Liver (tissue), 9 donors: ENCODE data around the gene LMAN2. TPM values are rescaled to one million over a fixed set of nuclear protein-coding genes. Genes with fewer than 3 reads are reported as not detected.
A peak's percentile ranks its signal among the peaks of the same experiment; 100 is the strongest.
"Not testable (repeated sequence)": the region's sequence is repeated elsewhere in the genome, so short reads cannot be mapped to it uniquely, and the experiment has no call there.

Experiments
- DNase-seq: peaks from one replicate; pipeline ENCODE4 v3.0.0-alpha.2; 2017; ENCODE audit warnings: low spot score
- H3K27ac ChIP-seq, 2 donors: one replicate each; pipeline ENCODE4 v1.7.0; 2013; ENCODE audit warnings: inconsistent platforms in 2 of 2, low read length in 2 of 2, control low read depth in 1 of 2, low read depth in 1 of 2, mild to moderate bottlenecking in 1 of 2
- H3K27me3 ChIP-seq, 4 donors: one replicate each; pipeline versions ENCODE4 v1.6.1 to v1.7.0; 2013; ENCODE audit warnings: low read length in 3 of 4, inconsistent platforms in 1 of 4, mild to moderate bottlenecking in 1 of 4, moderate library complexity in 1 of 4; ENCODE audit not compliant: control insufficient read depth in 4 of 4, insufficient read depth in 4 of 4
- H3K36me3 ChIP-seq, 4 donors: one replicate each; pipeline versions ENCODE4 v1.6.1 to v1.7.0; 2013; ENCODE audit warnings: low read length in 3 of 4, mild to moderate bottlenecking in 3 of 4, low read depth in 1 of 4, moderate library complexity in 1 of 4; ENCODE audit not compliant: control insufficient read depth in 4 of 4, insufficient read depth in 3 of 4
- H3K4me1 ChIP-seq, 4 donors: one replicate each; pipeline versions ENCODE4 v1.6.1 to v1.7.0; 2013; ENCODE audit warnings: low read length in 3 of 4, mild to moderate bottlenecking in 3 of 4, moderate library complexity in 1 of 4; ENCODE audit not compliant: control insufficient read depth in 4 of 4, insufficient read depth in 4 of 4
- H3K4me3 ChIP-seq, 3 donors: one replicate each; pipeline versions ENCODE4 v1.6.1 to v1.7.0; 2013; ENCODE audit warnings: low read length in 3 of 3, control low read depth in 1 of 3, low read depth in 1 of 3, mild to moderate bottlenecking in 1 of 3
- H3K9ac ChIP-seq, 2 donors: one replicate each; pipeline ENCODE4 v1.7.0; 2013; ENCODE audit warnings: low read length in 2 of 2, mild to moderate bottlenecking in 2 of 2, moderate library complexity in 2 of 2, control low read depth in 1 of 2, low read depth in 1 of 2
- H3K9me3 ChIP-seq, 4 donors: one replicate each; pipeline versions ENCODE4 v1.6.1 to v1.7.0; 2013; ENCODE audit warnings: low read length in 3 of 4; ENCODE audit not compliant: control insufficient read depth in 4 of 4
- ATF3 ChIP-seq: IDR thresholded peaks from 2 replicates; pipeline ENCODE4 v1.6.1; 2016; ENCODE audit warnings: antibody characterized with exemption
- CTCF ChIP-seq: fragments of 150-350 bp; IDR thresholded peaks from 2 replicates; pipeline ENCODE4 v1.5.1; 2017; ENCODE audit warnings: improper control_type of control experiment, low read depth, low read length; ENCODE audit not compliant: missing input control
- EGR1 ChIP-seq, 2 donors: IDR thresholded peaks; 2 replicates each; pipeline ENCODE4 v1.6.1; 2016 to 2018; ENCODE audit warnings: antibody characterized with exemption in 2 of 2, low read depth in 2 of 2
- FOXA1 ChIP-seq: IDR thresholded peaks from 2 replicates; pipeline ENCODE4 v1.6.1; 2016; ENCODE audit warnings: antibody characterized with exemption
- FOXA2 ChIP-seq: IDR thresholded peaks from 2 replicates; pipeline ENCODE4 v1.6.1; 2016; ENCODE audit warnings: antibody characterized with exemption
- GABPA ChIP-seq, 2 donors: IDR thresholded peaks in 1 of 2; conservative IDR thresholded peaks in 1 of 2; 2 replicates each; pipeline ENCODE4 v1.6.1; 2016; ENCODE audit warnings: antibody characterized with exemption in 2 of 2, mild to moderate bottlenecking in 1 of 2, moderate library complexity in 1 of 2
- HNF4A ChIP-seq, 2 donors: conservative IDR thresholded peaks; 2 replicates each; pipeline ENCODE4 v1.6.1; 2016; ENCODE audit warnings: antibody characterized with exemption in 2 of 2, mild to moderate bottlenecking in 2 of 2
- HNF4G ChIP-seq: IDR thresholded peaks from 2 replicates; pipeline ENCODE4 v1.6.1; 2016; ENCODE audit warnings: antibody characterized with exemption
- JUND ChIP-seq, 2 donors: IDR thresholded peaks; 2 replicates each; pipeline ENCODE4 v1.6.1; 2016; ENCODE audit warnings: antibody characterized with exemption in 2 of 2
- MAX ChIP-seq: IDR thresholded peaks from 2 replicates; pipeline ENCODE4 v1.6.1; 2016; ENCODE audit warnings: antibody characterized with exemption
- NR2F2 ChIP-seq: IDR thresholded peaks from 2 replicates; pipeline ENCODE4 v1.6.1; 2016; ENCODE audit warnings: antibody characterized with exemption
- RAD21 ChIP-seq, 2 donors: IDR thresholded peaks; 2 replicates each; pipeline ENCODE4 v1.6.1; 2016; ENCODE audit warnings: antibody characterized with exemption in 2 of 2, mild to moderate bottlenecking in 2 of 2
- RXRA ChIP-seq, 2 donors: IDR thresholded peaks; 2 replicates each; pipeline ENCODE4 v1.6.1; 2017 to 2018; ENCODE audit warnings: antibody characterized with exemption in 2 of 2, mild to moderate bottlenecking in 1 of 2
- ZBTB33 ChIP-seq: IDR thresholded peaks from 2 replicates; pipeline ENCODE4 v1.6.1; 2016; ENCODE audit warnings: antibody characterized with exemption
- WGBS: extraction: QIAGEN DNeasy Blood & Tissue Kit; methylation state at CpG from one replicate; pipeline ENCODE4 v1.1.7; 2013; 5-methylcytosine and 5-hydroxymethylcytosine counted together
- polyA plus RNA-seq, 2 donors: library from polyadenylated mRNA; stranded (reverse) in 1 of 2; unstranded in 1 of 2; fragments of 200-250 nt in 1 of 2; fragments of >200 nt in 1 of 2; fragmentation: Nextera tagmentation in 1 of 2; extraction: Ambion mirVana in 1 of 2; gene quantifications; one replicate each; pipeline versions ENCODE4 v1.2.1 to v1.2.3, GENCODE V29; 2013 to 2015
- total RNA-seq, 2 donors: library from RNA; depleted of rRNA; stranded (reverse); fragments of >200 nt; gene quantifications; one replicate each; pipeline ENCODE4 v1.2.3, GENCODE V29; 2014
- donor health status: healthy.
- donor health status: healthy.
- donor health status: healthy.
- donor health status: healthy.
- donor health status: healthy.

Gene LMAN2
- total and polyA plus RNA-seq, 4 donors: 243 to 478 (median 364) TPM

GRCh38 chr5:177307544-177308363 lies 43.7 kb downstream of the LMAN2 start:
- Histone ChIP-seq H3K27me3 (no peaks in the 10 kb centered on the region), H3K27ac (peak overlapping the region; percentile 40 to 45), H3K4me1 (peaks cover 10 to 37% (median 23%) of the 10 kb centered on the region in 4 donors), H3K4me3 (no peak overlapping the region), H3K36me3 (peaks cover 6 to 16% (median 11%) of the 10 kb centered on the region in 4 donors), H3K9ac (peak overlapping the region in 1 of 2 donors; percentile 12), H3K9me3 (no peaks in the 10 kb centered on the region)
- WGBS: 89% methylated on average over 43 of the region's 43 CpGs
- TF ChIP-seq HNF4A (conservative IDR thresholded peaks at IDR 0.05): no peak
- no peak for TF ChIP-seq ZBTB33
- no peak for TF ChIP-seq JUND (IDR thresholded peaks at IDR 0.05)
- TF ChIP-seq RAD21 (IDR thresholded peaks at IDR 0.05): no peak
- no peak for TF ChIP-seq FOXA1
- TF ChIP-seq HNF4G: no peak
- no peak for TF ChIP-seq GABPA (IDR thresholded peaks at IDR 0.05 in 1 of 2, conservative IDR thresholded peaks at IDR 0.05 in 1 of 2)
- no peak for TF ChIP-seq ATF3
- no peak for DNase-seq

GRCh38 chr5:177306674-177307543 lies 44.6 kb downstream of the LMAN2 start:
- H3K27me3 ChIP-seq: no peaks in the 10 kb centered on the region
- peaks cover 6 to 16% (median 11%) of the 10 kb centered on the region in 4 donors for H3K36me3 ChIP-seq
- H3K9ac ChIP-seq: peak overlapping the region in 1 of 2 donors; percentile 12
- peaks cover 13 to 38% (median 25%) of the 10 kb centered on the region in 4 donors for H3K4me1 ChIP-seq
- no peak overlapping the region for H3K4me3 ChIP-seq
- no peaks in the 10 kb centered on the region for H3K9me3 ChIP-seq
- peak overlapping the region; percentile 40 to 45 for H3K27ac ChIP-seq
- TF ChIP-seq MAX (peak; percentile 27), ATF3 (no peak), EGR1 (IDR thresholded peaks at IDR 0.05; ENCODE audit: low read depth in 2 of 2) (peak in 1 of 2 donors; percentile 13), CTCF (no peak), FOXA1 (no peak), FOXA2 (no peak), JUND (IDR thresholded peaks at IDR 0.05) (no peak), RXRA (IDR thresholded peaks at IDR 0.05) (no peak), NR2F2 (no peak)
- WGBS: 83% methylated on average over 15 of the region's 15 CpGs
- DNase-seq: no peak

- WGBS: 89% methylated on average over 11 of the region's 11 CpGs
- not testable (repeated sequence) for H3K9ac ChIP-seq, H3K4me3 ChIP-seq, DNase-seq, H3K9me3 ChIP-seq, H3K27me3 ChIP-seq
- Histone ChIP-seq H3K4me1 (peaks cover 13 to 38% (median 23%) of the 10 kb centered on the region in 4 donors), H3K36me3 (peaks cover 6 to 16% (median 11%) of the 10 kb centered on the region in 4 donors), H3K27ac (peak overlapping the region in 1 of 2 donors; percentile 10)
Observed at GRCh38 chr5:177306103-177306640, 45.3 kb downstream of the LMAN2 start.
